Left lobe of liver (tissue), 2 donors: ENCODE results near the gene TTC13. TPM values are rescaled to one million over a fixed set of nuclear protein-coding genes. Genes with fewer than 3 reads are reported as not detected.
A peak's percentile ranks its signal among the peaks of the same experiment; 100 is the strongest.
"Not testable (repeated sequence)": the region's sequence is repeated elsewhere in the genome, so short reads cannot be mapped to it uniquely, and the experiment has no call there.

ENCODE experiments used
- ATAC-seq: fragments of 200-7000 bp; cut with Tn5 transposase; one replicate; pipeline ENCODE4 v1.9.1; 2020; ENCODE audit warnings: mild to moderate bottlenecking, moderate library complexity
- DNase-seq: peaks from one replicate; pipeline ENCODE4 v3.0.0-alpha.2; 2020; ENCODE audit warnings: low spot score
- total RNA-seq: library from RNA; stranded (reverse); gene quantifications from one replicate; pipeline ENCODE4 v1.2.1, GENCODE V29; 2021
- donor health status: DM: no; HTN: no; CAD: no; lungs with moderate emphysema.
- donor health status: DM: no; HTN: yes; CAD: no.

TTC13 gene
- 7.5 TPM for total RNA-seq

GRCh38 chr1:230978491-230979388 is at the start of gene TTC13, which contains the start of gene ARV1:
Gene TTC13, minus strand, starts transcription at chr1:230978861. Its CDS starts 31 bp downstream, at chr1:230978830.
Gene ARV1, plus strand, starts transcription at chr1:230979094. Its CDS starts 12 bp downstream, at chr1:230979106.
- DNase-seq (peak; percentile 99), ATAC-seq (peak; percentile 99)

GRCh38 chr1:231027971-231028370 is 49.3 kb upstream of the TTC13 start:
- DNase-seq (no peak), ATAC-seq (no peak)

- no peak for DNase-seq
- no peak for ATAC-seq
Observed at GRCh38 chr1:231027136-231027925, 48.7 kb upstream of the TTC13 start.

- ATAC-seq (no peak), DNase-seq (no peak)
Observed at GRCh38 chr1:231026576-231026975, 47.9 kb upstream of the TTC13 start.

GRCh38 chr1:231023150-231023549 is 44.5 kb upstream of the TTC13 start:
- DNase-seq: no peak
- ATAC-seq: no peak

- not testable (repeated sequence) for ATAC-seq, DNase-seq
Observed at GRCh38 chr1:231022543-231022942, 43.9 kb upstream of the TTC13 start.

GRCh38 chr1:231021540-231022031 is 42.9 kb upstream of the TTC13 start:
- no peak for ATAC-seq
- DNase-seq: no peak

- DNase-seq: no peak
- ATAC-seq: peak; percentile 19
Observed at GRCh38 chr1:231020816-231021215, 42.2 kb upstream of the TTC13 start.

GRCh38 chr1:231020139-231020601 is 41.5 kb upstream of the TTC13 start:
- ATAC-seq: no peak

GRCh38 chr1:231019711-231020110 is 41.0 kb upstream of the TTC13 start:
- no peak for DNase-seq
- ATAC-seq: no peak

More at GRCh38 chr1:231020139-231020601, 41.5 kb upstream of the TTC13 start:
- no peak for DNase-seq

- ATAC-seq (no peak), DNase-seq (no peak)
Observed at GRCh38 chr1:231016966-231017365, 38.3 kb upstream of the TTC13 start.

GRCh38 chr1:231016234-231016633 is 37.6 kb upstream of the TTC13 start:
- DNase-seq: no peak
- no peak for ATAC-seq

GRCh38 chr1:231013391-231014015 is 34.8 kb upstream of the TTC13 start:
- DNase-seq: no peak
- ATAC-seq: no peak

- DNase-seq (no peak), ATAC-seq (no peak)
Observed at GRCh38 chr1:231011963-231012362, 33.3 kb upstream of the TTC13 start.

GRCh38 chr1:231011360-231011759 is 32.7 kb upstream of the TTC13 start:
- ATAC-seq (no peak), DNase-seq (no peak)

- ATAC-seq, DNase-seq: not testable (repeated sequence)
Observed at GRCh38 chr1:231007535-231007934, 28.9 kb upstream of the TTC13 start.

GRCh38 chr1:231001892-231002291 is 23.2 kb upstream of the TTC13 start:
- no peak for DNase-seq
- no peak for ATAC-seq

- DNase-seq: no peak
- ATAC-seq: no peak
Observed at GRCh38 chr1:231000639-231001038, 22.0 kb upstream of the TTC13 start.

- no peak for DNase-seq
- ATAC-seq: no peak
Observed at GRCh38 chr1:231000201-231000600, 21.5 kb upstream of the TTC13 start.

- ATAC-seq: no peak
- DNase-seq: no peak
Observed at GRCh38 chr1:230994860-230995259, 16.2 kb upstream of the TTC13 start.
